ENCODE data around the gene AKAP6. TPM values are rescaled to one million over a fixed set of nuclear protein-coding genes. Genes with fewer than 3 reads are reported as not detected.

AKAP6 gene
- total RNA-seq, 1 experiment from 2014 or later = 2.3 TPM

DNA sequence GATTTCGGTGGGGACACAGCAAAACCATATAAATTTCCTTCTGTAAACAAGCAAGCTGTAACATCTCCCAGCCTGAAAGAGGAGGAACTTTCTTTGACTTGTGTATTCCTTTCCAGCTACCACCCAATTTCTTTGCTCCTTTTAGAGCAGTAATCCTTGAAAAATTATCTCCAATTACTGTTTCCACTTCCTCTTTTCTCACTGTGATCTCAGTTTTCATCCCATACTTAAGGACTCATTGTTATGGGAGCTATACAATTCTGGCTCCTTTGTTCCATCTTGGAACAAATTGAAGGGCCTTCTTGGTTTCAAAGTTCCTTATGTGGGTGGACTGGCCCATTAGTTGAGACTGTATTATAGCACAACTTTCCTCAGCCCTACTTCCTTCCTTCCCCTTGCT lies 152.6 kb downstream of the AKAP6 start:
- ChIA-PET CTCF (interaction anchor here (0.6 kb wide), 2 partner anchors 9 to 659 kb away, joined by 3 read pairs; no protein-coding TSS in a partner anchor), POLR2A (interaction anchor here (1.3 kb wide), 1 partner anchor 26 kb away, joined by 3 read pairs; no protein-coding TSS in a partner anchor)
- H3K27ac Mint-ChIP-seq (ENCODE audit: low read depth, unreplicated experiment) = no peak overlapping the region
- BruUV-seq (replicated peaks) = no TSS peak
- intact Hi-C loops (cut with micrococcal nuclease) = no loop called here
- no peaks in the 10 kb centered on the region for H3K9me3 Mint-ChIP-seq (ENCODE audit: unreplicated experiment)
- no peaks in the 10 kb centered on the region for H3K27me3 Mint-ChIP-seq (ENCODE audit: insufficient read depth, unreplicated experiment)
- TF ChIP-seq, protein P1, sequence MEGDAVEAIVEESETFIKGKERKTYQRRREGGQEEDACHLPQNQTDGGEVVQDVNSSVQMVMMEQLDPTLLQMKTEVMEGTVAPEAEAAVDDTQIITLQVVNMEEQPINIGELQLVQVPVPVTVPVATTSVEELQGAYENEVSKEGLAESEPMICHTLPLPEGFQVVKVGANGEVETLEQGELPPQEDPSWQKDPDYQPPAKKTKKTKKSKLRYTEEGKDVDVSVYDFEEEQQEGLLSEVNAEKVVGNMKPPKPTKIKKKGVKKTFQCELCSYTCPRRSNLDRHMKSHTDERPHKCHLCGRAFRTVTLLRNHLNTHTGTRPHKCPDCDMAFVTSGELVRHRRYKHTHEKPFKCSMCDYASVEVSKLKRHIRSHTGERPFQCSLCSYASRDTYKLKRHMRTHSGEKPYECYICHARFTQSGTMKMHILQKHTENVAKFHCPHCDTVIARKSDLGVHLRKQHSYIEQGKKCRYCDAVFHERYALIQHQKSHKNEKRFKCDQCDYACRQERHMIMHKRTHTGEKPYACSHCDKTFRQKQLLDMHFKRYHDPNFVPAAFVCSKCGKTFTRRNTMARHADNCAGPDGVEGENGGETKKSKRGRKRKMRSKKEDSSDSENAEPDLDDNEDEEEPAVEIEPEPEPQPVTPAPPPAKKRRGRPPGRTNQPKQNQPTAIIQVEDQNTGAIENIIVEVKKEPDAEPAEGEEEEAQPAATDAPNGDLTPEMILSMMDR (IDR thresholded peaks at IDR 0.05; ENCODE audit: unreplicated experiment) = no peak
- DNase-seq (ENCODE audit: unreplicated experiment) = no peak
- H3K36me3 Mint-ChIP-seq (ENCODE audit: insufficient read depth, unreplicated experiment) = no peaks in the 10 kb centered on the region
- no peak overlapping the region for H3K4me3 Mint-ChIP-seq (ENCODE audit: unreplicated experiment)
- H3K4me1 Mint-ChIP-seq (ENCODE audit: insufficient read depth, unreplicated experiment) = peaks cover 11% of the 10 kb centered on the region

DNA sequence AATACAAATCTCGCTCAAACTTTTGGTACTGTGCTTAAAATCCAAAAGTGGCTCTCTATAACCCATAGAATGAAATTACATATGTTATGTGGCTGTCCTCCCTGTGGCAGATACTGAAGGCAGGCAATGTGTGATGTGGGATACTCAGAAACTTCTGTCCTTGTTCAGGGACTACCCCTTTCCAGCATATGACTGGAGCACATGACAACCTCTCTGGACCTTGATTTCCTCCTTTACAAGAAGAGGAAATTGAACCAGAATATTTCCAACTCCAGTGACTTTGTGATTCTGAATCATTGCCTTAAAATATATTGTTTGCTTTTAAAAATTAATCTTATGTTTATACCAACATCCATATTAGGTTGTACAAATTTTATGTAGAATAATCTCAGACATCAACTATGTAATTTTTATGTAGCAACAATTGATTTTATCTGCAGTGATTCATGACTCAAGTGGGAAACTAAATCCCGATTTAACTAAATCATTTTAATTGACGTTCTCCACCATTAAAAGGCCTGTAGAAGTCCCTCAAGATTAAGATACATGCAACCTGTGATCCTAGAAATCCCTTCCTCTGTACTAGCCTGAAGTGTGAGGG lies 162.4 kb downstream of the AKAP6 start:
- Mint-ChIP-seq H3K27ac (ENCODE audit: low read depth, unreplicated experiment) (no peak overlapping the region), H3K27me3 (ENCODE audit: insufficient read depth, unreplicated experiment) (no peaks in the 10 kb centered on the region), H3K36me3 (ENCODE audit: insufficient read depth, unreplicated experiment) (no peaks in the 10 kb centered on the region), H3K4me3 (ENCODE audit: unreplicated experiment) (no peak overlapping the region), H3K4me1 (ENCODE audit: insufficient read depth, unreplicated experiment) (peaks cover 6% of the 10 kb centered on the region), H3K9me3 (ENCODE audit: unreplicated experiment) (no peaks in the 10 kb centered on the region)
- no TSS peak for BruUV-seq (replicated peaks)
- POLR2A ChIA-PET = interaction anchor here (1.2 to 1.5 kb wide), 2 partner anchors 11 to 16 kb away, joined by 4 read pairs; no protein-coding TSS in a partner anchor
- CTCF ChIA-PET = interaction anchor here (0.6 kb wide), 2 partner anchors 14 to 240 kb away, joined by 3 to 4 read pairs; no protein-coding TSS in a partner anchor
- intact Hi-C loops (cut with micrococcal nuclease) = no loop called here
- DNase-seq (ENCODE audit: unreplicated experiment) = no peak
- TF ChIP-seq, protein P1 (IDR thresholded peaks at IDR 0.05; ENCODE audit: unreplicated experiment) = no peak

DNA sequence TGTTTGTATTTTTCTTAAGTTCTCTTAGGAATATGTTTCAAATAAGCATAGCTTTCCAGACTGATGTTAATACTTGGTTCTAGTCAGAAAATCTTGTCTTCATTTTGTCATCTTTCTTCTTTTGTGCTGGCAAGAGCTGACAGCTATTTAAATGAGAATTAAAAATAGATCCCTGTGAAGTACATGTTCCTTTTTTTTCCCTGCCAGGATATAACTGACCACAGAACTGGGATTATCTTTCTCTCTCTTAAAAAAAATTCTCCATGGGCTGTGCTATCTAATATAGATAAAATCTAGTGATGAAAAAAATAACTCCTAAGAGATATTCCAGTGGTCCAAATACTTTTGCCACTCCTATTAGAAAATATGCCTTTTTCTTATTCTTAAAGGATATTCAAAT lies 163.4 kb downstream of the AKAP6 start:
- H3K27me3 Mint-ChIP-seq (ENCODE audit: insufficient read depth, unreplicated experiment) = no peaks in the 10 kb centered on the region
- no peak for DNase-seq (ENCODE audit: unreplicated experiment)
- ChIA-PET CTCF (interaction anchor here (0.6 kb wide), 1 partner anchor 241 kb away, joined by 4 read pairs; no protein-coding TSS in a partner anchor), POLR2A (interaction anchor here (1.2 kb wide), 1 partner anchor 10 kb away, joined by 4 read pairs; no protein-coding TSS in a partner anchor)
- H3K4me3 Mint-ChIP-seq (ENCODE audit: unreplicated experiment) = no peak overlapping the region
- H3K9me3 Mint-ChIP-seq (ENCODE audit: unreplicated experiment) = no peaks in the 10 kb centered on the region
- no TSS peak for BruUV-seq (replicated peaks)
- no peak overlapping the region for H3K27ac Mint-ChIP-seq (ENCODE audit: low read depth, unreplicated experiment)
- intact Hi-C loops (cut with micrococcal nuclease) = no loop called here
- H3K4me1 Mint-ChIP-seq (ENCODE audit: insufficient read depth, unreplicated experiment) = peaks cover 6% of the 10 kb centered on the region
- TF ChIP-seq, protein P1 (IDR thresholded peaks at IDR 0.05; ENCODE audit: unreplicated experiment) = no peak
- H3K36me3 Mint-ChIP-seq (ENCODE audit: insufficient read depth, unreplicated experiment) = no peaks in the 10 kb centered on the region

DNA sequence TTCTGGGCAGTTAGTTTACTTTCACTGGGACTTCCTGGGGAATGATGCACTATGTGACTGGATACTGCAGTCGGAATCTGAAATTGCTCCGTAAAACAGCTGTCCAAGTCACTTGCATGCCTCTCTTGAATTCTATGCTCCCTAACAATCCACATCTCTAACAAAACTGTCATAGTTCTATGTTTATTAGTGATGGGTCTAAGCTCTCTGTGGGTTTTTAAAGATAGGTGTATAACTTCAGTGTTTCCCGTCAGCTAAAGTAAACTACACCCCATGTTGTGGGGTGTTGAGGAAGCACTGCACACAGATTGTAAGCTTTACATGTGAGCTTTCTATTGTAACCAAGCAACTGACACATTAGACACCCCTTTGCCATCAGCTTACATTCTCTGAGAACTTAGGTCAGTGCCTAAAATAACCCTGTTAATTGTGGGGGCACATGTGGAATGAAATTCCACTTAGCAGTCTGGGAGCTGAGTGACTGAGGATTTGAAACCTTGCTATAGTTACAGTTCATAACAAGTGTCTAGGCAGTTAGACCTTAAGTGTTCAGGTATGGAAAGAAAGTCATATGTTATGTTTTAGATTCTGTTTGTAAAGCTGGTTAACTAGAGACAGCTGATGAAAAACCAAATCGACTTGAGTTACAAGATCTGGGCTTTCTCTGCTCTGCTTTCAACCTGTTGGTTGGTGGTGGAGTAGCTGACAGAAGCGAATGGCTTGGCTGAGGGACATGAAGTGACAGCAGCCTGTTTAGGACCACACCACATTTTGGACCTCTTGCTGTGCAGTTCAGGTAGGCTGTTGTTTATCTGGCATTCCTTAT lies 165.7 kb downstream of the AKAP6 start:
- no peak overlapping the region for H3K4me3 Mint-ChIP-seq (ENCODE audit: unreplicated experiment)
- H3K9me3 Mint-ChIP-seq (ENCODE audit: unreplicated experiment) = no peaks in the 10 kb centered on the region
- no peak for DNase-seq (ENCODE audit: unreplicated experiment)
- intact Hi-C loops (cut with micrococcal nuclease) = no loop called here
- TF ChIP-seq, protein P1 (IDR thresholded peaks at IDR 0.05; ENCODE audit: unreplicated experiment) = no peak
- BruUV-seq (replicated peaks) = no TSS peak
- ChIA-PET CTCF (interaction anchor here (0.7 to 1.1 kb wide), 3 partner anchors 9 to 244 kb away, joined by 3 to 5 read pairs (median 4); no protein-coding TSS in a partner anchor), POLR2A (interaction anchor here (0.9 kb wide), 1 partner anchor 13 kb away, joined by 6 read pairs; no protein-coding TSS in a partner anchor)
- H3K36me3 Mint-ChIP-seq (ENCODE audit: insufficient read depth, unreplicated experiment) = no peaks in the 10 kb centered on the region
- no peaks in the 10 kb centered on the region for H3K27me3 Mint-ChIP-seq (ENCODE audit: insufficient read depth, unreplicated experiment)
- peaks cover 6% of the 10 kb centered on the region for H3K4me1 Mint-ChIP-seq (ENCODE audit: insufficient read depth, unreplicated experiment)
- no peak overlapping the region for H3K27ac Mint-ChIP-seq (ENCODE audit: low read depth, unreplicated experiment)
